Parathyroid adenoma (tissue), 2 donors: ENCODE results near the gene TULP4.

Source experiments
- H2AFZ ChIP-seq: fragments of 300-600 bp; sonication (generic); one replicate; pipeline ENCODE4 v1.7.0; 2017; ENCODE audit warnings: antibody characterized with exemption, mild to moderate bottlenecking
- H3K27ac ChIP-seq: fragments of 300-600 bp; sonication (generic); one replicate; pipeline ENCODE4 v1.7.0; 2017
- H3K27me3 ChIP-seq: fragments of 300-600 bp; sonication (generic); one replicate; pipeline ENCODE4 v1.7.0; 2017; ENCODE audit warnings: low read length; ENCODE audit not compliant: control insufficient read depth, insufficient read depth
- H3K36me3 ChIP-seq: fragments of 300-600 bp; sonication (generic); one replicate; pipeline ENCODE4 v1.7.0; 2017; ENCODE audit warnings: low read length; ENCODE audit not compliant: control insufficient read depth, insufficient read depth
- H3K4me1 ChIP-seq: fragments of 300-600 bp; sonication (generic); one replicate; pipeline ENCODE4 v1.7.0; 2017; ENCODE audit warnings: control low read depth
- H3K4me2 ChIP-seq: fragments of 300-600 bp; sonication (generic); one replicate; pipeline ENCODE4 v1.7.0; 2017; ENCODE audit warnings: low read length
- H3K4me3 ChIP-seq: fragments of 300-600 bp; sonication (generic); one replicate; pipeline ENCODE4 v1.7.0; 2017; ENCODE audit warnings: low read depth, low read length
- H3K79me2 ChIP-seq: fragments of 300-600 bp; sonication (generic); one replicate; pipeline ENCODE4 v1.7.0; 2017; ENCODE audit warnings: control low read depth
- H3K9ac ChIP-seq: fragments of 300-600 bp; sonication (generic); one replicate; pipeline ENCODE4 v1.7.0; 2017; ENCODE audit warnings: mild to moderate bottlenecking
- H3K9me3 ChIP-seq: fragments of 300-600 bp; sonication (generic); one replicate; pipeline ENCODE4 v1.7.0; 2017; ENCODE audit warnings: low read length; ENCODE audit not compliant: control insufficient read depth
- CTCF ChIP-seq: fragments of 300-600 bp; sonication (generic); IDR thresholded peaks from one replicate; pipeline ENCODE4 v1.7.0; 2017; ENCODE audit warnings: antibody characterized with exemption, mild to moderate bottlenecking
- donor health status: primary hyperparathyroidism.

Gene TULP4

GRCh38 chr6:158431036-158431435 is 118.8 kb downstream of the TULP4 start:
- H3K9ac ChIP-seq, result no peak overlapping the region
- H2AFZ ChIP-seq, result no peak overlapping the region
- H3K79me2 ChIP-seq, result no peaks in the 10 kb centered on the region
- H3K4me1 ChIP-seq, result no peaks in the 10 kb centered on the region
- TF ChIP-seq CTCF, result no peak
- H3K9me3 ChIP-seq, result no peaks in the 10 kb centered on the region
- no peak overlapping the region for H3K4me3 ChIP-seq
- no peak overlapping the region for H3K27ac ChIP-seq
- H3K27me3 ChIP-seq, result no peaks in the 10 kb centered on the region
- H3K4me2 ChIP-seq, result no peak overlapping the region
- H3K36me3 ChIP-seq, result no peaks in the 10 kb centered on the region

GRCh38 chr6:158431560-158431959 is 119.3 kb downstream of the TULP4 start:
- Histone ChIP-seq H3K27ac (no peak overlapping the region), H3K79me2 (no peaks in the 10 kb centered on the region), H2AFZ (no peak overlapping the region), H3K4me1 (no peaks in the 10 kb centered on the region), H3K4me3 (no peak overlapping the region), H3K36me3 (no peaks in the 10 kb centered on the region), H3K9me3 (no peaks in the 10 kb centered on the region), H3K9ac (no peak overlapping the region), H3K4me2 (no peak overlapping the region), H3K27me3 (no peaks in the 10 kb centered on the region)
- TF ChIP-seq CTCF, result no peak

- Histone ChIP-seq H3K4me3 (no peak overlapping the region), H3K4me1 (no peaks in the 10 kb centered on the region), H3K9me3 (no peaks in the 10 kb centered on the region), H3K9ac (no peak overlapping the region), H3K27ac (no peak overlapping the region), H3K36me3 (no peaks in the 10 kb centered on the region), H2AFZ (no peak overlapping the region), H3K4me2 (no peak overlapping the region), H3K79me2 (no peaks in the 10 kb centered on the region), H3K27me3 (no peaks in the 10 kb centered on the region)
- no peak for TF ChIP-seq CTCF
Measured at GRCh38 chr6:158437571-158437970, 125.3 kb downstream of the TULP4 start.

GRCh38 chr6:158438226-158438625 is 126.0 kb downstream of the TULP4 start:
- no peaks in the 10 kb centered on the region for H3K9me3 ChIP-seq
- no peaks in the 10 kb centered on the region for H3K4me1 ChIP-seq
- H3K4me2 ChIP-seq, result no peak overlapping the region
- TF ChIP-seq CTCF, result no peak
- no peaks in the 10 kb centered on the region for H3K79me2 ChIP-seq
- no peak overlapping the region for H2AFZ ChIP-seq
- H3K4me3 ChIP-seq, result no peak overlapping the region
- H3K36me3 ChIP-seq, result no peaks in the 10 kb centered on the region
- H3K27ac ChIP-seq, result no peak overlapping the region
- no peak overlapping the region for H3K9ac ChIP-seq
- H3K27me3 ChIP-seq, result no peaks in the 10 kb centered on the region

GRCh38 chr6:158439255-158439654 is 127.0 kb downstream of the TULP4 start:
- Histone ChIP-seq H3K4me2 (no peak overlapping the region), H3K9me3 (no peaks in the 10 kb centered on the region), H3K27ac (no peak overlapping the region), H3K9ac (no peak overlapping the region), H3K4me3 (no peak overlapping the region), H3K27me3 (no peaks in the 10 kb centered on the region), H3K79me2 (no peaks in the 10 kb centered on the region), H3K36me3 (no peaks in the 10 kb centered on the region), H2AFZ (no peak overlapping the region), H3K4me1 (no peaks in the 10 kb centered on the region)
- TF ChIP-seq CTCF, result no peak
